TTC549 (cell line): ENCODE measurements around the gene LAMB4.

Experiments
- FAIRE-seq: peaks from 2 replicates; lab custom pipeline; 2012; peaks lifted over from hg19 to GRCh38; lab: Jason Lieb, UNC

The LAMB4 gene

DNA sequence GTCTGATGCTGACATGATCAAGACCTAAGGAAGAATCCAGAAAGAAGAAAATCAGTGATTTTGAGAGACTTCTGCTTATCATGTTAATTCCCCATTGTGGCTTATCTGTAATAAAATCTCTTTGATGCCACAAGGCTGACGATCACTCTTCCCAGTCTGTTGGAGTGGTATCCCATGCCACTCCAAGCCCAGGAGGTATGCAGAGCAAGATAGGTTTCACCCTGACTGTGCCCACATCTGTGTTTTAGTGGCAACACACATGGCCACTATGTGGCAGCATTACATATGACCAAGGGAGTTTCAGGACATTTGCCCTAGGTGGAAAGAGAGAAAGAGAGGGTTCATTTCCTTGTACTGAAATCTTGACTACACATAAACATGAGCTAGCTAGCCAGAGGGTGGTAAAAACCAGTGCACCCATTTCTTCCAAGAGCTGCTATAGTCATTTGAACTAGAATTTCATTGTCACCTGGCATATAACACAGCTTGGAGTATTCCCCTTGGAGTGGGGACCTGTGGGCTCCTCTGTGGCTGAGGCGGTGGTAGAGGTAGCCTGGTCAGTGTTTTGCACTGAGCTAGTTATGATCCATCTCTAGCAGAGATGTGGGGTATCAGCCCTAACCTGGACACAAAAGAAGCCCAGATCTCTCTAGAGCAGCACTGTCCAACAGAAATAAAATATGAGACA lies 20.8 kb downstream of the LAMB4 start:
- FAIRE-seq, result no peak

GRCh38 chr7:108108131-108108530 lies 22.0 kb downstream of the LAMB4 start:
- FAIRE-seq, result no peak

DNA sequence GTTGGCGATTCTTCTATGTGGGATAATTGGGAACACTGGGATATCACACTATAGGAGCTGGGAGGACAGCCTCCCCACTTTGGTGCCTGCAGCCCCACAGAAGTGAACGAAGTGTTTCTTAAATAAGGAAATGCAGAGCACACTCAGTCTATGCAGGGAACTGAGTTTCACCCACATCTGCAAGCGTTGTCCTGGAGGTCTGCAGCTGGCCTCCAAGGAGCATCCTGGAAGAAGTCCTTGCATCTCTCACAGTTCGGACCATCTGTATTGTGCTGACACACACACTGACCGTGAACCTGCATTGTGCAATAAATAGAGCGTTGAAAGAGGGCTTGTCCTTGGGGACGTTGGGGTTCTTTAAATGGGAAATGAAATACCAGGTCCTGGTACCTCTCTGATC lies 25.8 kb downstream of the LAMB4 start:
- FAIRE-seq, result no peak

- no peak for FAIRE-seq
Observed at GRCh38 chr7:108103558-108104298, 26.4 kb downstream of the LAMB4 start.

DNA sequence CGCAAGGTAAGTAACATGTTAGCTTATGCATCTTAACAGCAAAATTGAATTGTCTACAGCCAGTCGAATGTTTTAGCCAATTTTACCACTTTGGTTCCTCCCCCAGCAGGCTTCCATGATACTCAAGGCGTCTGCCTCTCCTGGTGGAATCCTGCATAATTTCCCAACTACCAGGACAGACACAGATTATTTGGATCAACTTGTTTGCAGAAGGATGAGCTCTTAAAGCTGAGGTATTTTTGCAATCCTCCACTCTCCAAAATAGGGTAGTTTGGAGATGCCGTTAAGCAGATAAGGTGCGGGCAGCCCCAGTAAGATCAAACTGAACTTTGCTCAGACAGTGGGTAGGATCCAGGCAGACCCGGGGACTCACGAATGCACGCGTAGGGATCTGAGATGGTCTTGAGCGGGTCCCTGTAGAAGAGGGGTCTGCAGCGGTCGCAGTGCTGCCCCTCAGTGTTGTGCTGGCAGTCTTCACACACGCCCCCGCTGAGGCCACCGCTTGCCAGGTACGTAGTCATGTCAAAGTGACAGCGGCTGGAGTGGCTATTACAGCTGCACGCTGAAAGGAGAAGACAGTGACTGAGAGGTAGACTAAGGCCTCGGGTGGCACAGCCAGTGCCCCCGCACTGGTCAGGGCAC lies 27.4 kb downstream of the LAMB4 start:
- FAIRE-seq, result no peak

DNA sequence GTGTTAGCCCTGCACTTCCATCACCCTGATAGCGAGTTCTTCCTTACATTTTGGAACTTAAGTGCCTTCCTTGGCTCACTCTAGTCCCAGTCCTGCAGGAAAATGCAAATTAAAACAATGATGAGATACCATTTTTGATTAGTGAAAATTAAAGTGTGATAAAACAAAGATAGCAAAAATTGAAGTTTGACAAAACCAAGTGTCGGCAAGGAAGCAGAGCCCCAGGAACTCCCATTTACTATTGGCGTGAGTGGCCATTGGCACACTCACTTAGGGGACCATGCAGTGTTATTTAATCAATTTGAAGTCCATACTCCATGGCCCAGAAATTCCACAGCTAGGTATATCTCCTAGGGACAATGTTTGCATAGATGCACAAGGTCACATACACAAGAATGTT lies 28.4 kb downstream of the LAMB4 start:
- no peak for FAIRE-seq

GRCh38 chr7:108099713-108100112 lies 30.4 kb downstream of the LAMB4 start:
- no peak for FAIRE-seq

GRCh38 chr7:108097703-108098102 lies 32.5 kb downstream of the LAMB4 start:
- no peak for FAIRE-seq

DNA sequence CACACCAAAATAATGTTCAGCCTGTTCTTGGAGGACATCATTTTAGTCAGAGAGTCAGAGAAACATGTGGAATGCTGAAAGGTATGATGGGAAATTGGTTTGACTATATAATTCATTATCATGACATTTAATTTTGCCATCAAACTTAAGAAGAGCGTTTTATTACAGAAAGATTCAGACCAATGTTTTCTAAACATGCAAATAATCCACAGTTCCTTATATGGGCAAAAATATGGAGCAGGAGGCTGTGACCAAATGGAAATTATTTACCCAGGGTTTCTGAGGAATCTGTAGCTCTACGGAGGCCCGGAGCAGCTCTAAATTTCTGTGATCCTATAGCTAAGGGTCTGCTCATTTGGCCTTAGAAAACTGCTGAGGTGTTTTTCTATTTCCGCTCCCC lies 33.2 kb downstream of the LAMB4 start:
- no peak for FAIRE-seq

- FAIRE-seq, result no peak
Observed at GRCh38 chr7:108094933-108095710, 35.0 kb downstream of the LAMB4 start.

GRCh38 chr7:108094346-108094745 lies 35.8 kb downstream of the LAMB4 start:
- no peak for FAIRE-seq

DNA sequence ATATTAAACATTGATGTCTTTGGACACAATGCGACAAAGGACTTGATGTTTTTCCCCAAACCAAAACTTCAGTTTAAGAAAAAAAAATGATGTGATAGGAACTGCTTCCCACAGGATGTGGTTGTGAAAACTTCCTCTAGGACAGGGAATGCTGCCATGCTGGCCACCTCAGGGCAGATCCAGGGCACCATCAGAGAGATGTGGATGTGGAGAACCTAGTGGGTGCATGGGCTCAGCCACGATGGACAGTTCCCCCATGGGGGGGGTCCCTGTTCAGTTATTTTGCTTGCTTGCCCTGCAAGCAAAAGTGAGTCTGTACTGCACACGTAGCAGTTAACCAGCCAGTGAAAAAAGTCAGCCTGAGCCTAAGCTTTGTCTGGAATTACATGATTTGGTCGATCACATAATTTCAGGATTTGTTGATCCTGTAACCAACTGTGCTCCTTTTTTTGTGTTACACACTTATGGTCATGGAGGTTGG lies 36.3 kb downstream of the LAMB4 start:
- FAIRE-seq, result no peak

DNA sequence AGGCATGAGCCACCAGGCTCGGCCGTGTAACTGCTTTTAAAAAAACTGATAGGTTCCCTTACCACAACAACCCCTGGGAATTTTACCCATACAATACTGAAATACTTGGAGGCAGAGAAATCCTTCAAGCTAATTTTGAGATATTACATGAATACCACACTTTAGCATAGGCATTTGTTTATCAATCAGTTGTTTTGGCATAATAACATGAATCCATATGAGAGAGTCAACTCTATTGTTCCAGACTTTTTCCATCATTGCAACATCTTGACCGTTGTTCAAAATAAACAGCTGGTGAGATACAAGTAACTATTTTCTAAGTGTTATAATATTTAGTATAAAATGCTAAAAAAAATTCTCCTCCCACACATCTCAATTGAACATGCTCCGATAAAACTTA lies 36.8 kb downstream of the LAMB4 start:
- FAIRE-seq, result no peak

DNA sequence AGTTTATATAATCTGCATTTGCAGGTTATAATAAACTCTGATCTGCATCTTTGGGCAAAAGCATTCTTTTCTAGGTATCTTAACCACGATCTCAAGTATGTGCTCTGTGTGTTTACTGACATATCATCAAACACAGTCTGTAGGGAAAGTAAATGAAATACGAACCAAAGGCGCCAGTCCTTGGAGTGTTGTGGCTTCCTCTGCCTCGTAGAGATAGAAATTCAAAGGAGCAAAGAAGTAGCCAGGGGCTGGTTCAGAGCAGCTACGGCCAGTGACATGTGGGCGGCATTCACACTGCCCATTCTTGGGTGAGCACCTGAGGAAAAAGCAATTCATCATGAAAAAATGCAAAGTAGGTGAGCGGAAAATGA lies 38.7 kb downstream of the LAMB4 start:
- FAIRE-seq, result no peak

- no peak for FAIRE-seq
Observed at GRCh38 chr7:108090791-108091460, 39.2 kb downstream of the LAMB4 start.

DNA sequence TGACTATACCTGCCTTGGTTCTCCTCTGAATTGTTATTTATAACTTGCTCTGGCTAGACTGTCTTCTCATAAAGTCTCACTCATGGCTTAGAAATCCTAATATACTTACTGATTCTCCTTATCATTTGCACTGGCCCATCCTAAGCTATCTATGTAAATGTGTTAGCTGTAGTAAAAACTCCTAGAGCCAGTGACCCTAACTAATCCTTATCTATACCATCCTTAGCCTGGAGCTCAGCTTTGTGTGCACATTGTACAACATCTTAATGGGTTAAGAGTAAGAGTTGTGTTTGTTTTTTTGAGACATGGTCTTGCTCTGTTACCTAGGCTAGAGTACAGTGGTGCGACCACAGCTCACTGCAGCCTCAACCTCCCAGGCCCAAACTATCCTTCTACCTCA lies 40.8 kb downstream of the LAMB4 start:
- FAIRE-seq, result no peak

- no peak for FAIRE-seq
Observed at GRCh38 chr7:108088729-108089128, 41.4 kb downstream of the LAMB4 start.

DNA sequence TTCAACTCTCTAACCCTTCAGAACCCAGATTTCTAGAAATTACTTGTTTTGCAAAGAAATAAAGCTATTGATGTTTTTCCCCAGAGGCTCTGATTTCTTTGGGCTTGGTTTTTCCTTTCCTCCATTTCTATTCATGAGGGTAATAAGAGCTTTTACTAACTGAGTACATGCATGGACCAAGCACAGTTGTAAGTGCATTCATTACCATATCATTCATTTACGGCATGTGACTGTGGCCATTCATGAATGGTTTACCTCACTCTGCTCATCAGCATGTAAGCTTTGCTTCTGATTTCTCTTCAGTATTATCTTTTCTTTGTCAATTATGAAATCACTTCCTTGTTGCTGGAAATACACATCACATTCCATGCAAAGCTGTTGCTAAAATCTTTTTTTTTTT lies 42.4 kb downstream of the LAMB4 start:
- no peak for FAIRE-seq

GRCh38 chr7:108086962-108087361 lies 43.2 kb downstream of the LAMB4 start:
- no peak for FAIRE-seq

DNA sequence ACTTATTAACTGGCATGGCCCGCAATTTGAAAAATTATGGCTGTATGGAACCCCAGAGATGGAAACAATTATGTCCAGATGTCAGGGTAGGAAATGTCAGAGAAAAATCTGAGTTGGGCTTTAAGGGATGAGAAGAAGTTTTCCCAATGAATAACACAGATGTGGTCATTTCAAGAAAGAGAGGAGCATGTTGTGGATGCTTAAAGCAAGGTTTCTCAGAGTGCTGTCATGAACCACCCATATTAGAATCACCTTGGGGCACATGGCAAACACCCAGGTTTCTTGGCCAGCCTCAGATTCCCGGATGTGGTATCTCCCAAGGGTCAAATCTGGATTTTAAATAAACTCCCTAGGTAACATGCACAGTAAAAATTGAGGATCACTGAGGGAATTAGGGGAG lies 43.6 kb downstream of the LAMB4 start:
- no peak for FAIRE-seq

DNA sequence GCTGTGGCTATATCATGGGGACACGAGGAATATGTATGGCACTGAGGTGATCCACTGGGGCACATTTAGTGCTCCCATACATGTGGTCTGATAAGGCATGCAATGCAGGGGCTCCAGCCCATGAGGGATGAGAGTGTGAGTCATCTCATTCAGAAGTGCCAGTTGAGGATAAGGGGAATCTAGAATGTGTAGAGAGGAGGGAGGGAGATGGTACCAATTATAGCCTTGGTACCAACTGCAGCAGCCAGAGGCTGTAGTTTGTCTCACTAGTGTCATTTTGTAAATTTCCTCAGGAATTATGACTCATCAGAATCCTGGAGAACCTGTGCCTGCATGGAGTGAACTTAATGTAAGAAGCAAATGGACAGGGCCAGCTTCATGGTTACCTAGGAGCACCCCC lies 46.2 kb downstream of the LAMB4 start:
- no peak for FAIRE-seq
